Fibroblast of lung (primary cell): Measurements from ENCODE around the gene HABP2. TPM values are rescaled to one million over a fixed set of nuclear protein-coding genes. Genes with fewer than 3 reads are reported as not detected.

Experiments
- DNase-seq, 2 donors: peaks; one replicate each; pipeline versions ENCODE4 v3.0.0 to v3.0.0-alpha.2; 2010; ENCODE audit warnings: low read depth in 2 of 2
- H2AFZ ChIP-seq: 2 replicates; pipeline ENCODE4 v1.5.1; 2012; ENCODE audit warnings: low read length, control low read depth, inconsistent platforms
- H3K27ac ChIP-seq: 2 replicates; pipeline ENCODE4 v1.5.1; 2011; ENCODE audit warnings: low read length, control low read depth; ENCODE audit not compliant: insufficient read depth
- H3K27me3 ChIP-seq: 2 replicates; pipeline ENCODE4 v1.5.1; 2011; ENCODE audit warnings: mild to moderate bottlenecking, low read length; ENCODE audit not compliant: control insufficient read depth, insufficient read depth
- H3K36me3 ChIP-seq: 2 replicates; pipeline ENCODE4 v1.5.1; 2011; ENCODE audit warnings: low read length; ENCODE audit not compliant: control insufficient read depth, insufficient read depth
- H3K4me1 ChIP-seq: 2 replicates; pipeline ENCODE4 v1.5.1; 2011; ENCODE audit warnings: low read length; ENCODE audit not compliant: control insufficient read depth, insufficient read depth; ENCODE audit errors: extremely low read depth
- H3K4me2 ChIP-seq: 2 replicates; pipeline ENCODE4 v1.5.1; 2011; ENCODE audit warnings: low read length, control low read depth; ENCODE audit not compliant: insufficient read depth; ENCODE audit errors: extremely low read depth
- H3K4me3 ChIP-seq, 4 experiments: fragments of 200-600 bp in 1 of 4; sonication (generic) in 1 of 4; replicated peaks in 1 of 4; 2 replicates each; pipeline ENCODE4 v1.5.1; 2011 to 2016; ENCODE audit warnings: low read length in 4 of 4, low read depth in 3 of 4, mild to moderate bottlenecking in 3 of 4, control low read depth in 2 of 4, inconsistent platforms in 1 of 4, mixed read lengths in 1 of 4; ENCODE audit not compliant: insufficient read depth in 1 of 4; ENCODE audit errors: control extremely low read depth in 1 of 4
- H3K79me2 ChIP-seq: 2 replicates; pipeline ENCODE4 v1.5.1; 2012; ENCODE audit warnings: mild to moderate bottlenecking, low read length, inconsistent platforms; ENCODE audit not compliant: control insufficient read depth, insufficient read depth
- H3K9ac ChIP-seq: 2 replicates; pipeline ENCODE4 v1.5.1; 2011; ENCODE audit warnings: mild to moderate bottlenecking, low read length, control low read depth; ENCODE audit not compliant: insufficient read depth
- H3K9me3 ChIP-seq: 2 replicates; pipeline ENCODE4 v1.5.1; 2012; ENCODE audit warnings: low read depth, low read length; ENCODE audit not compliant: control insufficient read depth, insufficient read depth
- H4K20me1 ChIP-seq: 2 replicates; pipeline ENCODE4 v1.5.1; 2011; ENCODE audit warnings: low read length; ENCODE audit not compliant: control insufficient read depth, insufficient read depth; ENCODE audit errors: extremely low read depth
- EZH2 ChIP-seq: IDR thresholded peaks from 2 replicates; pipeline ENCODE4 v1.5.1; 2012; ENCODE audit warnings: low read length, control low read depth, mild to moderate bottlenecking; ENCODE audit errors: missing control alignments
- polyA plus RNA-seq, 2 donors: library from polyadenylated mRNA; depleted of rRNA in 1 of 2; stranded (reverse) in 1 of 2; unstranded in 1 of 2; fragments of >200 nt; gene quantifications; 2 replicates each; pipeline ENCODE4 v1.2.1, GENCODE V29; 2011 to 2012; ENCODE audit warnings: missing spikeins in 1 of 2
- total RNA-seq: library from RNA; depleted of rRNA; stranded (reverse); fragments of >200 nt; gene quantifications from 2 replicates; pipeline ENCODE4 v1.2.1, GENCODE V29; 2014
- TF ChIP-seq, protein P1 (sequence below), 2 donors: IDR thresholded peaks in 1 of 2; conservative IDR thresholded peaks in 1 of 2; 1 replicate in 1 of 2; 2 replicates in 1 of 2; pipeline ENCODE4 v1.5.1; 2011 to 2012; ENCODE audit warnings: low read length in 2 of 2, control low read depth in 1 of 2, inconsistent platforms in 1 of 2, low read depth in 1 of 2, mild to moderate bottlenecking in 1 of 2

HABP2 gene
- total and polyA plus RNA-seq, 2 donors (not counting 1 experiment from before 2014, with no cell fraction given): not detected

DNA sequence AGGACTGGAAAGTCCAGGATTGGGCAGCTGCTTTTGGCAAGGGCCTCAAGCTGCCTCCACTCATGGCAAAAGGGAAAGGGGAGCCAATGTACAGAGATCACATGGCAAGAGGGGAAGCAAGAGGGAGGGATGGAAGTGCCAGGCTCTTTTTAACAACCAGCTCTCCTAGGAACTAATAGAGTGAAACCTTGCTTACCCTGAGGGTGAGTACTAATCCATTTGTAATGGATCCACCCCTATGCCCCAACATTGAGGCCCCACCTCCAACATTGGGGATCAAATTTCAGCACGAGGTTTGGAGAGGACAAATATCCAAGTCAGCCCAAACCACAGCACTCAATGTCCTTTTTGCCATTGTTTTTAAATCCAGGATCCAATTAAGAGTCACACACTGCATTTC lies 12.5 kb downstream of the HABP2 start:
- H3K79me2 ChIP-seq: no peaks in the 10 kb centered on the region
- TF ChIP-seq, protein P1, sequence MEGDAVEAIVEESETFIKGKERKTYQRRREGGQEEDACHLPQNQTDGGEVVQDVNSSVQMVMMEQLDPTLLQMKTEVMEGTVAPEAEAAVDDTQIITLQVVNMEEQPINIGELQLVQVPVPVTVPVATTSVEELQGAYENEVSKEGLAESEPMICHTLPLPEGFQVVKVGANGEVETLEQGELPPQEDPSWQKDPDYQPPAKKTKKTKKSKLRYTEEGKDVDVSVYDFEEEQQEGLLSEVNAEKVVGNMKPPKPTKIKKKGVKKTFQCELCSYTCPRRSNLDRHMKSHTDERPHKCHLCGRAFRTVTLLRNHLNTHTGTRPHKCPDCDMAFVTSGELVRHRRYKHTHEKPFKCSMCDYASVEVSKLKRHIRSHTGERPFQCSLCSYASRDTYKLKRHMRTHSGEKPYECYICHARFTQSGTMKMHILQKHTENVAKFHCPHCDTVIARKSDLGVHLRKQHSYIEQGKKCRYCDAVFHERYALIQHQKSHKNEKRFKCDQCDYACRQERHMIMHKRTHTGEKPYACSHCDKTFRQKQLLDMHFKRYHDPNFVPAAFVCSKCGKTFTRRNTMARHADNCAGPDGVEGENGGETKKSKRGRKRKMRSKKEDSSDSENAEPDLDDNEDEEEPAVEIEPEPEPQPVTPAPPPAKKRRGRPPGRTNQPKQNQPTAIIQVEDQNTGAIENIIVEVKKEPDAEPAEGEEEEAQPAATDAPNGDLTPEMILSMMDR (conservative IDR thresholded peaks at IDR 0.05 in 1 of 2, IDR thresholded peaks at IDR 0.05 in 1 of 2; ENCODE audit: low read depth in 1 of 2, low read length in 2 of 2): no peak
- no peak for TF ChIP-seq EZH2
- no peak overlapping the region for H3K4me2 ChIP-seq
- no peak overlapping the region for H3K4me3 ChIP-seq
- no peak for DNase-seq
- no peaks in the 10 kb centered on the region for H3K9me3 ChIP-seq
- no peak overlapping the region for H3K9ac ChIP-seq
- H3K36me3 ChIP-seq: no peaks in the 10 kb centered on the region
- no peaks in the 10 kb centered on the region for H4K20me1 ChIP-seq
- H2AFZ ChIP-seq: no peak overlapping the region
- no peaks in the 10 kb centered on the region for H3K27me3 ChIP-seq
- H3K4me1 ChIP-seq: no peaks in the 10 kb centered on the region
- H3K27ac ChIP-seq: no peak overlapping the region

DNA sequence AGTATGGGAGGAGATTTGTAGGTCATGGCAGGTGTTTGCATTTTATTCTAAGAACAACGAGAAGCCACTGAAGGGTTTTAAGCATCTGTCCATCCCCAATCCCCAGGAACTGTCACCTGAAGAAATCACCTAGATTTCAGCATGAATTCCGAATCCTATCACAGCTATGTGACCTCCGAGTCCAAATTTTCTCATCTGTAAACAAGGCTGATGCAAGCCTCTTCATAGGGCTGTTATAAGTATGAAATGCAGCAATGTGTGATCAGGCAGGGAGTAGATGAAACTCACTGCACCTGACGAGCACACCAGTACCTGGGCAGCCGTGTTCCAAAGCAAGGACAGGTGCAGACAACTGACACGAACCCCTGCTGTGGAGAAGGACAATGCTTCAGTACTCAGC lies 14.0 kb downstream of the HABP2 start:
- Histone ChIP-seq H3K9me3 (no peaks in the 10 kb centered on the region), H3K4me3 (no peak overlapping the region), H3K36me3 (no peaks in the 10 kb centered on the region), H3K27me3 (no peaks in the 10 kb centered on the region), H3K4me2 (no peak overlapping the region), H3K79me2 (no peaks in the 10 kb centered on the region), H3K4me1 (no peaks in the 10 kb centered on the region), H3K27ac (no peak overlapping the region), H3K9ac (no peak overlapping the region), H4K20me1 (no peaks in the 10 kb centered on the region), H2AFZ (no peak overlapping the region)
- no peak for DNase-seq
- no peak for TF ChIP-seq EZH2
- TF ChIP-seq, protein P1 (conservative IDR thresholded peaks at IDR 0.05 in 1 of 2, IDR thresholded peaks at IDR 0.05 in 1 of 2; ENCODE audit: low read depth in 1 of 2, low read length in 2 of 2): no peak

DNA sequence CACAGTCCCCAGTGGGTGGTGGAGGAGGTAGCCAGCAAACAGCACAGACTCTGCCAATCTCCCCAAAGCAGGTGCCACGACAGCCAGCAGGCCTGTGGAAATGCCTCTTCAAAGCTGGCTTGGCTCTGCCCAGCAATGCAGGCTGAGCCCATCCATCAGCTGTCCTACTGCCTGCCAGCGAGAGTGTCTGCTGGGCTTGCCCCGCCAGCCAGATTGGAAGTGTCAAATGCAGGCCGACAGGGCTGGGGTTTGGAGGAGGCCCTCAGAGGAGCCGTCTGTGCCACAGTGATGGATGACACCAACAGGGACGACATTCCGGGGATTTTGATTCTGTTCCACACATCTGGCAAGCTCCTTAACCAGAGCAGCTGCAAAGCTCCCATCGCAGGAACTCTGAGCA lies 16.7 kb downstream of the HABP2 start:
- no peaks in the 10 kb centered on the region for H3K4me1 ChIP-seq
- H2AFZ ChIP-seq: no peak overlapping the region
- H3K4me2 ChIP-seq: no peak overlapping the region
- H3K79me2 ChIP-seq: no peaks in the 10 kb centered on the region
- no peak for DNase-seq
- no peak overlapping the region for H3K4me3 ChIP-seq
- no peaks in the 10 kb centered on the region for H4K20me1 ChIP-seq
- no peaks in the 10 kb centered on the region for H3K36me3 ChIP-seq
- H3K27ac ChIP-seq: no peak overlapping the region
- no peaks in the 10 kb centered on the region for H3K27me3 ChIP-seq
- no peaks in the 10 kb centered on the region for H3K9me3 ChIP-seq
- no peak overlapping the region for H3K9ac ChIP-seq
- TF ChIP-seq EZH2: no peak
- TF ChIP-seq, protein P1 (conservative IDR thresholded peaks at IDR 0.05 in 1 of 2, IDR thresholded peaks at IDR 0.05 in 1 of 2; ENCODE audit: low read depth in 1 of 2, low read length in 2 of 2): no peak
